ENCODE data around the gene PPP1R12C. TPM values are rescaled to one million over a fixed set of nuclear protein-coding genes. Genes with fewer than 3 reads are reported as not detected.

PPP1R12C gene
- total RNA-seq, 1 donor, result 55.0 TPM

DNA sequence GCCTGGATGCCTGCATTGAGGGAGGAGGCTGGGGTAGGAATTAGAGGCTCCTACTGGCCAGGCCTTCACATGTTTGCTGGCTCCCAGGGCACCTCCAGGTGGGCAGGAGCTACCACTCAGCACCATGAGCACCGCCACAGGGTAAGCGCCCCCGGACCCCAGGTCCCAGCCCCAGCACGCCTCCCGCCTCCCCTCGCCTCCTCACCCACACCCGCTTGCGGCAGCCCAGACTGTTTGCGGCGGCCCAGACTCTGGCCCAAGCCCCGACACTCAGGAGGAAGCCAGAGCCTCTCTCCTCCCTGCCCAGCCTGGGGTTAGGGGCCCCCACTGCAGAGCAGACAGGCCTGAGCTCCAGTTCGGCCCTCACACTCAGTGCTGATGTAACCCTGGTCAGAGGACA, 41.1 kb downstream of the PPP1R12C start:
- TF ChIP-seq, protein P1, sequence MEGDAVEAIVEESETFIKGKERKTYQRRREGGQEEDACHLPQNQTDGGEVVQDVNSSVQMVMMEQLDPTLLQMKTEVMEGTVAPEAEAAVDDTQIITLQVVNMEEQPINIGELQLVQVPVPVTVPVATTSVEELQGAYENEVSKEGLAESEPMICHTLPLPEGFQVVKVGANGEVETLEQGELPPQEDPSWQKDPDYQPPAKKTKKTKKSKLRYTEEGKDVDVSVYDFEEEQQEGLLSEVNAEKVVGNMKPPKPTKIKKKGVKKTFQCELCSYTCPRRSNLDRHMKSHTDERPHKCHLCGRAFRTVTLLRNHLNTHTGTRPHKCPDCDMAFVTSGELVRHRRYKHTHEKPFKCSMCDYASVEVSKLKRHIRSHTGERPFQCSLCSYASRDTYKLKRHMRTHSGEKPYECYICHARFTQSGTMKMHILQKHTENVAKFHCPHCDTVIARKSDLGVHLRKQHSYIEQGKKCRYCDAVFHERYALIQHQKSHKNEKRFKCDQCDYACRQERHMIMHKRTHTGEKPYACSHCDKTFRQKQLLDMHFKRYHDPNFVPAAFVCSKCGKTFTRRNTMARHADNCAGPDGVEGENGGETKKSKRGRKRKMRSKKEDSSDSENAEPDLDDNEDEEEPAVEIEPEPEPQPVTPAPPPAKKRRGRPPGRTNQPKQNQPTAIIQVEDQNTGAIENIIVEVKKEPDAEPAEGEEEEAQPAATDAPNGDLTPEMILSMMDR (IDR thresholded peaks at IDR 0.05; ENCODE audit: extremely low read depth, low read depth, low read length), result no peak
- H3K4me2 ChIP-seq (ENCODE audit: insufficient read depth, low read length), result no peak overlapping the region

DNA sequence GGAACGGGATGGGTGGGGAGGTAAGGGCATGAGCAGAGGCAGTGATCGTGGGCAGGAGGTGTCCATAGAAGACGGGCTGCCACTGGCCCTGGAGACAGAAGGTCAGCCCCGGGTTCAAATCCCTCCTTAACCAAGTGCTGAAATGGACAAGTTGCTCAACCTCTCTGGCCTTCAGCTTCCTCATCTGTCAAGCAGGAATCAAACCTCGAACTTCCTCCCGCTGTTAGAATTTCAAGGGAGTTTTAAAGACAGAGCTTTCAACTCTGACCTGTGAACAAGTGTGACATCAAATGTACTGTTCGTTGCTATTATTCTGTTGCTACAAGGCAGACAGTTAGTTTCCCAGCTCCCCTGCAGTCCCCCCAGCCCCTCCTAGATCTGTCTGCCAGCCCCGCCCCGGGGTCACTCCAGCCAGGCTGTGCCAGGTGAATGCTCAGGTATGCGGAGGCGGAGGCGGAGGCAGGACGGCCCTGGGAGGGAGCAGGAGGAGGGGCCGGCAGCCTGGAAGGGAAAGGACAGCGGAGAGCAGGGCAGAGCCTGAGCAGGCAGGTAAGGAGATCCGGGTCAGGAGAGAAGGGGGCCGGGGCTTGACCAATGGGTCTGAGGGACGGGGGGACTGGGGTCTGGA, 42.0 kb downstream of the PPP1R12C start, which contains the start of gene EPS8L1:
EPS8L1 (plus strand) TSS at position 499 of the 628 bp plus-strand sequence. CDS start 576 bp downstream, outside the sequence.
- Histone ChIP-seq H3K9me3 (ENCODE audit: low read depth, low read length) (no peaks in the 10 kb centered on the region), H3K4me1 (ENCODE audit: insufficient read depth, low read length) (no peaks in the 10 kb centered on the region), H3K27ac (ENCODE audit: low read depth, low read length) (no peak within 1 kb of the TSS), H4K20me1 (ENCODE audit: insufficient read depth, low read length) (no peaks in the 10 kb centered on the region), H3K27me3 (ENCODE audit: insufficient read depth, low read length) (peaks cover 16% of the 10 kb centered on the region), H3K36me3 (ENCODE audit: insufficient read depth, low read length) (no peaks in the 10 kb centered on the region), H2AFZ (ENCODE audit: low read length) (no peak within 1 kb of the TSS), H3K79me2 (ENCODE audit: insufficient read depth, low read length) (no peaks in the 10 kb centered on the region), H3K4me2 (ENCODE audit: insufficient read depth, low read length) (no peak within 1 kb of the TSS), H3K4me3 (ENCODE audit: insufficient read depth, low read length) (no peak within 1 kb of the TSS)
- DNase-seq (ENCODE audit: insufficient read length, low spot score, missing footprints), result peak; percentile 56
- TF ChIP-seq, protein P1 (IDR thresholded peaks at IDR 0.05; ENCODE audit: extremely low read depth, low read depth, low read length), result no peak

More for the DNA sequence above, 41.1 kb downstream of the PPP1R12C start:
- H4K20me1 ChIP-seq (ENCODE audit: insufficient read depth, low read length), result no peaks in the 10 kb centered on the region
- no peak overlapping the region for H3K27ac ChIP-seq (ENCODE audit: low read depth, low read length)
- peak; percentile 46 for DNase-seq (ENCODE audit: insufficient read length, low spot score, missing footprints)
- H3K27me3 ChIP-seq (ENCODE audit: insufficient read depth, low read length), result peaks cover 24% of the 10 kb centered on the region
- H3K4me1 ChIP-seq (ENCODE audit: insufficient read depth, low read length), result peaks cover 3% of the 10 kb centered on the region
- H3K9me3 ChIP-seq (ENCODE audit: low read depth, low read length), result no peaks in the 10 kb centered on the region
- H2AFZ ChIP-seq (ENCODE audit: low read length), result no peak overlapping the region
- H3K36me3 ChIP-seq (ENCODE audit: insufficient read depth, low read length), result no peaks in the 10 kb centered on the region
- H3K4me3 ChIP-seq (ENCODE audit: insufficient read depth, low read length), result no peak overlapping the region
- no peaks in the 10 kb centered on the region for H3K79me2 ChIP-seq (ENCODE audit: insufficient read depth, low read length)

DNA sequence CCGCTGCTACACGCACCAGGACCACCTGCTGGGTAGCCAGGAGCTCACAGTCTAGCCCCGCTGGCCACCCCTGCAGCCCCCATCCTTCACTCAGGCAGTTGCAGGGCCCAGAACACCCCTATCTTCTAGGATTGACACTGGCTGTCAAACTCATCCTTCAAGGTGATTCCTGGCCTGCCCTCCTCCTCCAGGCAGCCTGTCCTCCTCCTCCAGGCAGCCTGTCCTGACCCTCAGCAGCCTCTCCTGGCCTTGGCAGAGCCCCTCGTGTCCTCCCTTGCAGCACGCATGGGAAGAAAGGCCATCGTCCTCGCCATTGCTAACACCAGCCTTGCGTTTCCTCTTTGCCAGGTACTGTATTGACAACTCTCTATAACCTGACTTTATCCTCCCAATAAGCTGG, 45.5 kb downstream of the PPP1R12C start:
- Histone ChIP-seq H4K20me1 (ENCODE audit: insufficient read depth, low read length) (no peaks in the 10 kb centered on the region), H3K4me3 (ENCODE audit: insufficient read depth, low read length) (no peak overlapping the region), H3K79me2 (ENCODE audit: insufficient read depth, low read length) (no peaks in the 10 kb centered on the region), H3K36me3 (ENCODE audit: insufficient read depth, low read length) (no peaks in the 10 kb centered on the region), H3K9me3 (ENCODE audit: low read depth, low read length) (peaks cover 3% of the 10 kb centered on the region), H3K27ac (ENCODE audit: low read depth, low read length) (no peak overlapping the region), H2AFZ (ENCODE audit: low read length) (no peak overlapping the region), H3K4me1 (ENCODE audit: insufficient read depth, low read length) (no peaks in the 10 kb centered on the region), H3K27me3 (ENCODE audit: insufficient read depth, low read length) (peaks cover 24% of the 10 kb centered on the region), H3K4me2 (ENCODE audit: insufficient read depth, low read length) (no peak overlapping the region)
- peak; percentile 39 for DNase-seq (ENCODE audit: insufficient read length, low spot score, missing footprints)
- TF ChIP-seq, protein P1 (IDR thresholded peaks at IDR 0.05; ENCODE audit: extremely low read depth, low read depth, low read length), result no peak

DNA sequence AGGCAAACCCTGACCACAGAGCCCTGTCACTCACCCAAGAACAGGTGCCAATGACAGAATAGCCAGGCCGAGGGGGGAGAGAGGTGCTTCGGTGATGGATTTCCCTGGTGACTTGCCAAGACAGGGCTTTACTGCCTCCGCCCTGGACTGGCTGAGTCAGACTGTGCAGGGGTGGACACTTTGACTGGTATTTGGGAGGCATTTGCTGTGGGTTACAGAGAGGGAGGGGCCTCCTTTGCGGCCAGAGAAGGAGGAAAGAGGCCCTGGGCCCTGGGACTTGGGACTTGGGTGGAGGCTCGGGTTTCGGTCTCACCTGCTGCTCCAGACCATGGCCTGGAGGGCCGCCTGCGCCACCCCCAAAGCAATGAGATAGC, 46.3 kb downstream of the PPP1R12C start:
- H3K79me2 ChIP-seq (ENCODE audit: insufficient read depth, low read length), result no peaks in the 10 kb centered on the region
- no peak overlapping the region for H2AFZ ChIP-seq (ENCODE audit: low read length)
- TF ChIP-seq, protein P1 (IDR thresholded peaks at IDR 0.05; ENCODE audit: extremely low read depth, low read depth, low read length), result no peak
- H4K20me1 ChIP-seq (ENCODE audit: insufficient read depth, low read length), result no peaks in the 10 kb centered on the region
- H3K4me3 ChIP-seq (ENCODE audit: insufficient read depth, low read length), result no peak overlapping the region
- no peaks in the 10 kb centered on the region for H3K36me3 ChIP-seq (ENCODE audit: insufficient read depth, low read length)
- H3K27ac ChIP-seq (ENCODE audit: low read depth, low read length), result no peak overlapping the region
- no peaks in the 10 kb centered on the region for H3K4me1 ChIP-seq (ENCODE audit: insufficient read depth, low read length)
- peaks cover 24% of the 10 kb centered on the region for H3K27me3 ChIP-seq (ENCODE audit: insufficient read depth, low read length)
- peak; percentile 97 for DNase-seq (ENCODE audit: insufficient read length, low spot score, missing footprints)
- H3K4me2 ChIP-seq (ENCODE audit: insufficient read depth, low read length), result no peak overlapping the region
- peaks cover 3% of the 10 kb centered on the region for H3K9me3 ChIP-seq (ENCODE audit: low read depth, low read length)

Measured in osteoblast (primary cell).